OCI-LY3 (cell line): ENCODE measurements around the gene XDH.
A peak's percentile ranks its signal among the peaks of the same experiment; 100 is the strongest.

Experiments used
- H2AFZ ChIP-seq: fragments of 200-600, 300-600 bp; shearing (Covaris generic); 2 replicates; pipeline ENCODE4 v1.6.0; 2014; ENCODE audit warnings: antibody characterized with exemption, low read depth, low read length
- H3K27ac ChIP-seq: fragments of 200-600, 300-600 bp; sonication (generic); 2 replicates; pipeline ENCODE4 v1.5.1; 2014; ENCODE audit warnings: mild to moderate bottlenecking, low read length, moderate library complexity, mixed read lengths
- H3K27me3 ChIP-seq: fragments of 200-600, 300-600 bp; sonication (generic); 2 replicates; pipeline ENCODE4 v1.6.1; 2014; ENCODE audit warnings: low read depth, low read length, mixed read lengths
- H3K36me3 ChIP-seq: fragments of 200-600, 300-600 bp; sonication (generic); replicated peaks from 2 replicates; pipeline ENCODE3; 2014; ENCODE audit warnings: low read depth, low read length, mixed read lengths
- H3K4me1 ChIP-seq: fragments of 300-600, 200-600 bp; sonication (generic); 2 replicates; pipeline ENCODE4 v1.6.1; 2014; ENCODE audit warnings: low read length, mixed read lengths
- H3K4me2 ChIP-seq: fragments of 200-600, 300-600 bp; sonication (generic); 2 replicates; pipeline ENCODE4 v1.6.1; 2014; ENCODE audit warnings: low read length, mixed read lengths
- H3K4me3 ChIP-seq: fragments of 300-600, 200-600 bp; sonication (generic); 2 replicates; pipeline ENCODE4 v1.5.1; 2014; ENCODE audit warnings: antibody characterized with exemption, mild to moderate bottlenecking, low read length, moderate library complexity
- H3K79me2 ChIP-seq: fragments of 300-600, 200-600 bp; shearing (Covaris generic); 2 replicates; pipeline ENCODE4 v1.6.1; 2014; ENCODE audit warnings: mild to moderate bottlenecking, low read length, mixed read lengths
- H3K9ac ChIP-seq: fragments of 300-600, 200-600 bp; shearing (Covaris generic); 2 replicates; pipeline ENCODE4 v1.6.0; 2014; ENCODE audit warnings: mild to moderate bottlenecking, low read length, moderate library complexity
- H3K9me3 ChIP-seq: fragments of 200-600, 300-600 bp; shearing (Covaris generic); 2 replicates; pipeline ENCODE4 v1.6.1; 2014; ENCODE audit warnings: low read length, mixed read lengths; ENCODE audit not compliant: insufficient read depth
- H4K20me1 ChIP-seq: fragments of 200-600, 300-600 bp; sonication (generic); 2 replicates; pipeline ENCODE4 v1.6.1; 2016; ENCODE audit warnings: low read length, mixed read lengths; ENCODE audit not compliant: insufficient read depth
- EZH2phosphoT487 ChIP-seq: fragments of 200-600 bp; shearing (Covaris generic); IDR thresholded peaks from 2 replicates; pipeline ENCODE4 v1.6.1; 2018; ENCODE audit warnings: antibody characterized with exemption, mixed run types, low read depth
- TF ChIP-seq, protein P1 (sequence below): fragments of 200-600, 300-600 bp; sonication (generic); IDR thresholded peaks from 2 replicates; pipeline ENCODE4 v1.5.1; 2014; ENCODE audit warnings: antibody characterized with exemption, low read length, low read depth

The XDH gene

DNA sequence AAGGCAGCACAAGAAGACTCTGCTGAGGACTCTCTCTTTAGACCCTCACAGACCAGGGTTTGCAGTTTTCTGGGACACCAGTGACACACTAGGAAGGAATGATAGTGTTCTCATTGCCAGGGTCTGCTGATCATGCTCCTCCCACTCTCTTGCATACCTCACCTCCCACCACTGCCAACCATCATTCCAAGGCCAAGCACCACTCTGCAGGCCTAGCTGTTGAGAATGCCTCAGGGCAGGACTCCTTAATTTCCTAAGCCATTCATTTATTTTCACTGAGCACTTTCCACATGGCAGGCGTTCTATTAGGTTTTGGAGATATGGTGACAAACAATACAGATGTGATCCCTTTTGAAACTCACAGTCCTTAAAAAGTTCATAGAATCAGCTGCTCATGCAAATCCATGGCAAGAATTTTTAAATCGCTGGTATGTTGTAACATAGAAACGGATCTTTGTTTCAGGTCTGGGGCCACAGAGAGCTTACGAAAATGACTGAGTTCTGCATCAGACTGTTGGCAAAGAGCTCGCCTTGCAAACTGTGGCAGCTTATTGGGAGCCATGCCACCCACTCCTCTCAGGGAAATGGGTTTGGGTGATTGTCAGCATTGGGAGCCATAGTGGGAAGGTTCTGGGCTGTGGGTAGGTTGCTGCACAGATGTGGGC is 78.5 kb downstream of the XDH start:
- Histone ChIP-seq H3K9ac (no peak overlapping the region), H3K4me1 (peaks cover 19% of the 10 kb centered on the region), H3K27me3 (peaks cover 18% of the 10 kb centered on the region), H4K20me1 (no peaks in the 10 kb centered on the region), H3K9me3 (no peaks in the 10 kb centered on the region), H3K4me3 (no peak overlapping the region), H3K79me2 (no peaks in the 10 kb centered on the region), H2AFZ (no peak overlapping the region), H3K36me3 (no peaks in the 10 kb centered on the region), H3K27ac (no peak overlapping the region), H3K4me2 (no peak overlapping the region)
- no peak for TF ChIP-seq EZH2phosphoT487
- TF ChIP-seq, protein P1, sequence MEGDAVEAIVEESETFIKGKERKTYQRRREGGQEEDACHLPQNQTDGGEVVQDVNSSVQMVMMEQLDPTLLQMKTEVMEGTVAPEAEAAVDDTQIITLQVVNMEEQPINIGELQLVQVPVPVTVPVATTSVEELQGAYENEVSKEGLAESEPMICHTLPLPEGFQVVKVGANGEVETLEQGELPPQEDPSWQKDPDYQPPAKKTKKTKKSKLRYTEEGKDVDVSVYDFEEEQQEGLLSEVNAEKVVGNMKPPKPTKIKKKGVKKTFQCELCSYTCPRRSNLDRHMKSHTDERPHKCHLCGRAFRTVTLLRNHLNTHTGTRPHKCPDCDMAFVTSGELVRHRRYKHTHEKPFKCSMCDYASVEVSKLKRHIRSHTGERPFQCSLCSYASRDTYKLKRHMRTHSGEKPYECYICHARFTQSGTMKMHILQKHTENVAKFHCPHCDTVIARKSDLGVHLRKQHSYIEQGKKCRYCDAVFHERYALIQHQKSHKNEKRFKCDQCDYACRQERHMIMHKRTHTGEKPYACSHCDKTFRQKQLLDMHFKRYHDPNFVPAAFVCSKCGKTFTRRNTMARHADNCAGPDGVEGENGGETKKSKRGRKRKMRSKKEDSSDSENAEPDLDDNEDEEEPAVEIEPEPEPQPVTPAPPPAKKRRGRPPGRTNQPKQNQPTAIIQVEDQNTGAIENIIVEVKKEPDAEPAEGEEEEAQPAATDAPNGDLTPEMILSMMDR: no peak

DNA sequence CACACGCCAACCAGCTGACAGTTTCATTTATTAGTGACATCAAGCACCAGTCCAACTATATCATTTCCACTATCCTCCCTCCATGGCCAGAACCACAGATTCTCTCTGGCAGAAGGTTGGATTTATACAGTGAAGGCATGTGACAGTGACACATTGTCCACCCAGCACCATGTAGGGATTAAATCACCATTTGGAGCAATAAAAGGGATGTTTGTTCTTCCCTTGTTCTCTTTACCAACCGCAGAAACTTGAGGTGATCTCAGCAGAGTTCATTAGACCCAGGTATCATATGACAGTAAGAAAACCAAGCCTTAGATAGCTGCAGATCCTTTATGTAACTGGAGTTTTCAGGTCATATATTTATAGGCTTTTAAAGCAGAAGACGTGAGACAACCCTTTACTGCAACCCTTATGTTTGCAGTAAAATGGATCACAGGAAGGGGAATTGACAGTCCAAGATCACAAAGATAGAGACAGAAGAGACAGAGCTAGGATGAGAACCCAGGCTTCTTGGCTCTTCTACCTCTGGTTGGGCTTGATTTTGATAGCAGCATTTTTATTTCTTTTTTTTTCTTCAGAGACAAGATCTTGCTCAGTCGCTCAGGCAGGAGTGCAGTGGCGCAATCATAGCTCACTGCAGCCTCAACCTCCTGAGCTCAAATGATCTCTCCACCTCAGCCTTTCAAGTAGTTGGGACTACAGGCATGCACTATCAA is 80.1 kb downstream of the XDH start:
- Histone ChIP-seq H3K9ac (no peak overlapping the region), H2AFZ (no peak overlapping the region), H3K9me3 (no peaks in the 10 kb centered on the region), H4K20me1 (no peaks in the 10 kb centered on the region), H3K4me2 (no peak overlapping the region), H3K4me3 (no peak overlapping the region), H3K4me1 (peaks cover 30% of the 10 kb centered on the region), H3K79me2 (no peaks in the 10 kb centered on the region), H3K27ac (no peak overlapping the region), H3K27me3 (peaks cover 18% of the 10 kb centered on the region), H3K36me3 (no peaks in the 10 kb centered on the region)
- TF ChIP-seq EZH2phosphoT487: no peak
- TF ChIP-seq, protein P1: no peak

DNA sequence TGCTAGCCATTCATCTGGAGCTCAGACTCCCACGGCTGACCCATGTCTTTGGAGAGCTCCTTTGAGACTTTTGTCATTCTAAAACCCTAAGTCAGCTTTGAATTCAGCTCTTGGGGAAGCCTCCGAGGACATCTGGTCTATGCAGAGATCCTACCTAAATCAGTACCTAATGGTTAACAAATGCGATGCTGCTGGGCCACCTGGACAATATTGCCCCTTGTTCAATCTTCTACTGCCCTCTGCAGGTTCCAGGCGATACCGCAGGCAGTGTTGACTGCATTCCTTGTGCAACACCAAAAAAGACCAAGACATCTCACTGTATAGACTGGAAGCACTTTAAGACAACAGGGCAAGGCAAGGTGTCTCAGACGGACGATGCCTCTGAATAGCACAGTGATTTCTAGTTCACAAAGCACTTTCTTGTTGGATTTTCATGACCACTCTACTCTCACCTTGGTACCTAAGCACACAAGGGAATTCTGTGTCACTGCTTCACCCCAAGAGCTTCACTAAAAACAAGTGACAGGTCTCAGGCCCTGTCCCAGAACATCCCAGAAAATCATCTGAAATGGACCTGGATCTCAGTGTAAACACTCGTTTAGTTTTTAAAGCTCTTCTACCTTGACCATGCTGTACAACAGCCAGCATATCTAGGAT is 80.9 kb downstream of the XDH start:
- H3K9me3 ChIP-seq: no peaks in the 10 kb centered on the region
- H3K4me2 ChIP-seq: peak overlapping the region; percentile 32; the same call in 1 of the 2 replicates
- no peaks in the 10 kb centered on the region for H3K36me3 ChIP-seq
- no peaks in the 10 kb centered on the region for H4K20me1 ChIP-seq
- H3K27me3 ChIP-seq: peaks cover 18% of the 10 kb centered on the region
- H3K79me2 ChIP-seq: no peaks in the 10 kb centered on the region
- no peak overlapping the region for H3K9ac ChIP-seq
- no peak for TF ChIP-seq EZH2phosphoT487
- TF ChIP-seq, protein P1: peak; percentile 98
- no peak overlapping the region for H2AFZ ChIP-seq
- H3K27ac ChIP-seq: no peak overlapping the region
- H3K4me1 ChIP-seq: peaks cover 30% of the 10 kb centered on the region
- no peak overlapping the region for H3K4me3 ChIP-seq

DNA sequence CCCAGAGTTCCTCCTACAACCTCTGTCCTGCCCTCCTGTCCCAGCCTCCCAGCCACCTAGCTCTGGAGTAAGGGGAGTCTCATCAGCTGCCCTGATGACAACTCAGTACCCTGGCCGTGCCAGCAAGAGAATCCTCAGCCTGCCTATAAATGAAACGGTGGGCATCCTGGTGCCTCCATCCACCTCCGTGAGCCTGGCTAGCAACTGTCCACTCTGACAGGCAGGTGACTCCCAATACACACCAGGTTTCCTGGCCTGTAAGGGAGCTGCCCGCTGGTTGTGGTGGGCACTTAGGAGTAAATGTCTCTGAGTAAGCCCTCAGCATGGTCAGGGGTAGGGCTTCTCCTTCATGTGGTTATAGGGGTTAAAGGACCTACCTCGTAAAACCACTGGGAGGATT is 81.5 kb downstream of the XDH start:
- Histone ChIP-seq H2AFZ (no peak overlapping the region), H3K79me2 (no peaks in the 10 kb centered on the region), H3K9ac (no peak overlapping the region), H3K27ac (no peak overlapping the region), H3K4me3 (no peak overlapping the region), H3K9me3 (no peaks in the 10 kb centered on the region), H3K27me3 (peaks cover 18% of the 10 kb centered on the region), H3K36me3 (no peaks in the 10 kb centered on the region), H4K20me1 (no peaks in the 10 kb centered on the region), H3K4me1 (peaks cover 35% of the 10 kb centered on the region), H3K4me2 (0 out of 2 replicates have a peak overlapping the region, but pooled peaks have one; percentile 32)
- TF ChIP-seq, protein P1: no peak
- no peak for TF ChIP-seq EZH2phosphoT487
